ENCODE results near the gene FAM89B.

The FAM89B gene

GRCh38 chr11:65590240-65590738 is 18.0 kb downstream of the FAM89B start:
- H4K20me1 ChIP-seq (ENCODE audit: low read depth, low read length) = no peaks in the 10 kb centered on the region
- H3K27me3 ChIP-seq (ENCODE audit: low read length) = no peaks in the 10 kb centered on the region

GRCh38 chr11:65591939-65592857 is 19.9 kb downstream of the FAM89B start:
- Histone ChIP-seq H2AFZ (ENCODE audit: low read depth, low read length, severe bottlenecking) (no peak overlapping the region), H3K9ac (ENCODE audit: low read length) (no peak overlapping the region), H3F3A (ENCODE audit: insufficient read depth) (no peaks in the 10 kb centered on the region), H3K4me2 (ENCODE audit: low read depth, low read length, poor library complexity, severe bottlenecking) (no peak overlapping the region), H4K20me1 (ENCODE audit: low read depth, low read length) (no peaks in the 10 kb centered on the region), H3K9me3 (ENCODE audit: insufficient read depth, low read length) (no peaks in the 10 kb centered on the region), H3K27ac (ENCODE audit: low read depth, low read length) (no peak overlapping the region), H3K36me3 (ENCODE audit: low read length) (no peaks in the 10 kb centered on the region), H3K79me2 (ENCODE audit: insufficient read depth, low read length) (no peaks in the 10 kb centered on the region), H3K27me3 (ENCODE audit: low read length) (no peaks in the 10 kb centered on the region), H3K9me2 (replicated peaks; ENCODE audit: insufficient read depth, low read length) (no peaks in the 10 kb centered on the region), H3K4me3 (ENCODE audit: insufficient read depth, low read length, poor library complexity, severe bottlenecking) (no peak overlapping the region)
- TF ChIP-seq, protein P1, sequence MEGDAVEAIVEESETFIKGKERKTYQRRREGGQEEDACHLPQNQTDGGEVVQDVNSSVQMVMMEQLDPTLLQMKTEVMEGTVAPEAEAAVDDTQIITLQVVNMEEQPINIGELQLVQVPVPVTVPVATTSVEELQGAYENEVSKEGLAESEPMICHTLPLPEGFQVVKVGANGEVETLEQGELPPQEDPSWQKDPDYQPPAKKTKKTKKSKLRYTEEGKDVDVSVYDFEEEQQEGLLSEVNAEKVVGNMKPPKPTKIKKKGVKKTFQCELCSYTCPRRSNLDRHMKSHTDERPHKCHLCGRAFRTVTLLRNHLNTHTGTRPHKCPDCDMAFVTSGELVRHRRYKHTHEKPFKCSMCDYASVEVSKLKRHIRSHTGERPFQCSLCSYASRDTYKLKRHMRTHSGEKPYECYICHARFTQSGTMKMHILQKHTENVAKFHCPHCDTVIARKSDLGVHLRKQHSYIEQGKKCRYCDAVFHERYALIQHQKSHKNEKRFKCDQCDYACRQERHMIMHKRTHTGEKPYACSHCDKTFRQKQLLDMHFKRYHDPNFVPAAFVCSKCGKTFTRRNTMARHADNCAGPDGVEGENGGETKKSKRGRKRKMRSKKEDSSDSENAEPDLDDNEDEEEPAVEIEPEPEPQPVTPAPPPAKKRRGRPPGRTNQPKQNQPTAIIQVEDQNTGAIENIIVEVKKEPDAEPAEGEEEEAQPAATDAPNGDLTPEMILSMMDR (IDR thresholded peaks at IDR 0.05; ENCODE audit: insufficient read depth, low read length, poor library complexity, severe bottlenecking) = no peak
- TF ChIP-seq EZH2phosphoT487 (conservative IDR thresholded peaks at IDR 0.05; ENCODE audit: low read length) = no peak

More at GRCh38 chr11:65590240-65590738, 18.0 kb downstream of the FAM89B start:
- no peaks in the 10 kb centered on the region for H3K36me3 ChIP-seq (ENCODE audit: low read length)
- H3K9me2 ChIP-seq (replicated peaks; ENCODE audit: insufficient read depth, low read length) = no peaks in the 10 kb centered on the region
- no peaks in the 10 kb centered on the region for H3K9me3 ChIP-seq (ENCODE audit: insufficient read depth, low read length)
- H3K79me2 ChIP-seq (ENCODE audit: insufficient read depth, low read length) = no peaks in the 10 kb centered on the region
- no peak overlapping the region for H3K4me2 ChIP-seq (ENCODE audit: low read depth, low read length, poor library complexity, severe bottlenecking)
- H3K27ac ChIP-seq (ENCODE audit: low read depth, low read length) = no peak overlapping the region
- TF ChIP-seq EZH2phosphoT487 (conservative IDR thresholded peaks at IDR 0.05; ENCODE audit: low read length) = no peak
- TF ChIP-seq, protein P1 (IDR thresholded peaks at IDR 0.05; ENCODE audit: insufficient read depth, low read length, poor library complexity, severe bottlenecking) = no peak
- H2AFZ ChIP-seq (ENCODE audit: low read depth, low read length, severe bottlenecking) = no peak overlapping the region
- H3K4me3 ChIP-seq (ENCODE audit: insufficient read depth, low read length, poor library complexity, severe bottlenecking) = no peak overlapping the region
- no peak overlapping the region for H3K9ac ChIP-seq (ENCODE audit: low read length)
- no peaks in the 10 kb centered on the region for H3F3A ChIP-seq (ENCODE audit: insufficient read depth)

GRCh38 chr11:65592858-65593517 is 20.6 kb downstream of the FAM89B start:
- no peak overlapping the region for H3K4me3 ChIP-seq (ENCODE audit: insufficient read depth, low read length, poor library complexity, severe bottlenecking)
- no peaks in the 10 kb centered on the region for H4K20me1 ChIP-seq (ENCODE audit: low read depth, low read length)
- H3K9ac ChIP-seq (ENCODE audit: low read length) = no peak overlapping the region
- H3K9me3 ChIP-seq (ENCODE audit: insufficient read depth, low read length) = no peaks in the 10 kb centered on the region
- TF ChIP-seq, protein P1 (IDR thresholded peaks at IDR 0.05; ENCODE audit: insufficient read depth, low read length, poor library complexity, severe bottlenecking) = no peak
- TF ChIP-seq EZH2phosphoT487 (conservative IDR thresholded peaks at IDR 0.05; ENCODE audit: low read length) = no peak
- H3K27me3 ChIP-seq (ENCODE audit: low read length) = no peaks in the 10 kb centered on the region
- no peaks in the 10 kb centered on the region for H3K36me3 ChIP-seq (ENCODE audit: low read length)
- no peak overlapping the region for H2AFZ ChIP-seq (ENCODE audit: low read depth, low read length, severe bottlenecking)
- no peaks in the 10 kb centered on the region for H3F3A ChIP-seq (ENCODE audit: insufficient read depth)
- H3K4me2 ChIP-seq (ENCODE audit: low read depth, low read length, poor library complexity, severe bottlenecking) = no peak overlapping the region
- H3K27ac ChIP-seq (ENCODE audit: low read depth, low read length) = no peak overlapping the region
- H3K9me2 ChIP-seq (replicated peaks; ENCODE audit: insufficient read depth, low read length) = no peaks in the 10 kb centered on the region
- no peaks in the 10 kb centered on the region for H3K79me2 ChIP-seq (ENCODE audit: insufficient read depth, low read length)

Data from SU-DHL-6 (cell line).